Adrenal gland (tissue), 12 donors: ENCODE measurements around the gene TAF1L. TPM values are rescaled to one million over a fixed set of nuclear protein-coding genes. Genes with fewer than 3 reads are reported as not detected.

Experiments used
- DNase-seq, 7 donors: peaks; one replicate each; pipeline ENCODE4 v3.0.0-alpha.2; 2019 to 2020
- H3K27ac ChIP-seq, 5 donors: fragments of 200-600 bp; sonication (generic) in 4 of 5; 1 replicate in 3 of 5; 2 replicates in 2 of 5; pipeline versions ENCODE4 v1.5.1 to v1.8.0; 2016 to 2020; ENCODE audit warnings: mild to moderate bottlenecking in 1 of 5
- H3K27me3 ChIP-seq: fragments of 200-600 bp; 2 replicates; pipeline ENCODE4 v1.8.0; 2021
- H3K36me3 ChIP-seq, 2 donors: fragments of 200-600 bp; replicated peaks in 1 of 2; 1 replicate in 1 of 2; 2 replicates in 1 of 2; pipeline versions ENCODE4 v1.5.1 to v1.8.0; 2018 to 2022
- H3K4me1 ChIP-seq, 2 donors: fragments of 200-600 bp; replicated peaks in 1 of 2; 1 replicate in 1 of 2; 2 replicates in 1 of 2; pipeline versions ENCODE4 v1.5.1 to v1.8.0; 2018 to 2021
- H3K4me3 ChIP-seq, 4 donors: fragments of 200-600 bp; sonication (generic) in 3 of 4; one replicate each; pipeline ENCODE4 v1.5.1; 2016 to 2018
- H3K9me3 ChIP-seq, 3 donors: fragments of 200-600 bp; sonication (generic) in 1 of 3; replicated peaks in 1 of 3; 1 replicate in 2 of 3; 2 replicates in 1 of 3; pipeline versions ENCODE4 v1.5.1 to v1.8.0; 2016 to 2021
- CTCF ChIP-seq, 6 experiments: fragments of 450-650 bp in 4 of 6; fragments of 200-600 bp in 2 of 6; sonication (generic) in 1 of 6; IDR thresholded peaks; 1 replicate in 5 of 6; 2 replicates in 1 of 6; pipeline versions ENCODE4 v1.5.1 to v1.8.0; 2016 to 2021; ENCODE audit warnings: antibody characterized with exemption in 6 of 6, mild to moderate bottlenecking in 2 of 6, moderate library complexity in 1 of 6
- POLR2A ChIP-seq, 2 donors: fragments of 450-650 bp; IDR thresholded peaks; one replicate each; pipeline ENCODE4 v1.6.1; 2017; ENCODE audit warnings: antibody characterized with exemption in 2 of 2, mild to moderate bottlenecking in 2 of 2, moderate library complexity in 1 of 2
- WGBS, 4 donors: extraction: QIAGEN DNeasy Blood & Tissue Kit in 2 of 4; methylation state at CpG; one replicate each; pipeline versions ENCODE4 v1.1.5 to v1.1.7; 2013 to 2017; 5-methylcytosine and 5-hydroxymethylcytosine counted together
- intact Hi-C, 2 donors: fragments of 100-400 bp; cut with DNase I; formaldehyde crosslinking; loops; one replicate each; pipeline versions ENCODE4 v1.14.1 to v1.15.0; 2022 to 2023
- polyA plus RNA-seq, 3 donors: library from polyadenylated mRNA; stranded (reverse); fragments of 200-250 nt in 2 of 3; fragments of 350-450 nt in 1 of 3; fragmentation: Illumina TruSeq in 1 of 3; extraction: RNeasy Lipid Tissue Mini Kit (QIAGEN cat#74804) in 1 of 3; gene quantifications; one replicate each; pipeline ENCODE4 v1.2.3, GENCODE V29; 2013 to 2014
- total RNA-seq, 9 donors: library from RNA; depleted of rRNA in 4 of 9; stranded (reverse); fragments of >200 nt in 4 of 9; fragments of 120-200 nt in 1 of 9; fragmentation: NEBNext Ultra II Directional in 1 of 9; extraction: Animal tissue kit (Norgen Biotek cat#: 25700) in 1 of 9; gene quantifications; one replicate each; pipeline versions ENCODE4 v1.1.0 to v1.2.4, GENCODE V29; 2013 to 2023
- donor health status: healthy with polysubstance abuse.
- donor health status: Bipolar disorder and iron deficiency.
- donor health status: DM: yes; HTN: yes; CAD: no.
- donor health status: DM: no; HTN: no; CAD: no.
- donor health status: DM: no; HTN: no; CAD: no.
- donor health status: DM: yes; HTN: yes; CAD: no.

Gene TAF1L
- total and polyA plus RNA-seq, 12 donors: 0.04 TPM; not detected in 11

DNA sequence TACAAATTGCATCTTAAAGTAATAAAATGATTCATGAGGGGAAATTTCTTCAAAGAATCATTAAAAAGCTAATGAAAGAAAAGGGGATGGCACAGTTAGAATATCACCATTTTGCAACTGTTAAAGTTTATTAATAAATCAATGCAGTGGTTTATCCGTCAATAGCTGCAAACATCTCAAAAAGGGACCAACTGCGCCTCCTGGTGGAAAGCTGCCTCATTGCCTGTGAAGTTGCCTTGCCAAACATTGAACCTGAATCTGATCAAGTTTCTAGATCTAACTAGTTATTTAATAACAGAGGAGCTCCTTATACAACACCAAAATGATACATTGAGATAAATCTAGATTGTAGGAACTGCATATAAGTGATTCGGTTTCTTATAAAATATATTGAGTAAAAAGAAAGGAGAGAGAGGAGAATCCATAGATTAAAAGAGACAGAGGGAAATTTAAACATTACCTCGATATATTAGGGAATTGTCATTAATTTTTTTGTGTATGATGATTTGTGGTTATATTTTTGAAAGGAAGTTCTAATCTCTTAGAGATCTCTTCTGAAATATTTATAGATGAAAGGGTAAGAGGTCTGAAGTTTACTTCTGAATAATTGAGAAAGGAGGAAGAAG, 55.6 kb downstream of the TAF1L start:
- Histone ChIP-seq H3K9me3 (no peaks in the 10 kb centered on the region), H3K4me3 (no peak overlapping the region), H3K4me1 (no peaks in the 10 kb centered on the region), H3K27me3 (no peaks in the 10 kb centered on the region), H3K27ac (no peak overlapping the region), H3K36me3 (no peaks in the 10 kb centered on the region)
- 16 to 20% (median 16%) methylated on average over 4 of the region's 4 CpGs for WGBS, 4 donors
- peak; percentile 56 to 91 (median 74) for DNase-seq
- TF ChIP-seq CTCF (IDR thresholded peaks at IDR 0.05) (peak; percentile 80 to 94 (median 88)), POLR2A (IDR thresholded peaks at IDR 0.05) (no peak)
- intact Hi-C loops: loop anchor here (2.0 to 5.0 kb wide), 5 partner anchors 143 to 392 kb away; no protein-coding TSS in a partner anchor

Other genes with a start within 250 kb of the TAF1L start
- 10 to 100 TPM in 3 of 9 donors, 1 to 10 TPM in 6; 6.3 to 13.2 (median 8.1) TPM for gene RIGI, start 109.5 kb downstream of the TAF1L start, total RNA-seq
- 10 to 100 TPM in 1 of 3 donors, 1 to 10 TPM in 2; 4.4 to 10.9 (median 4.8) TPM for gene RIGI, start 109.5 kb downstream of the TAF1L start, polyA plus RNA-seq
- 10 to 100 TPM in 6 of 9 donors, 1 to 10 TPM in 3; 2.6 to 34.3 (median 18.8) TPM for gene SMIM27, start 83.3 kb downstream of the TAF1L start, total RNA-seq
- gene SMIM27, start 83.3 kb downstream of the TAF1L start, polyA plus RNA-seq: 10 to 100 TPM; 16.4 to 17.4 (median 17.2) TPM
- gene TOPORS, start 83.1 kb downstream of the TAF1L start, total RNA-seq: 10 to 100 TPM; 12.5 to 25.3 (median 16.5) TPM
- 10 to 100 TPM in 1 of 3 donors, 1 to 10 TPM in 2; 7.6 to 24.7 (median 9.8) TPM for gene TOPORS, start 83.1 kb downstream of the TAF1L start, polyA plus RNA-seq
- 10 to 100 TPM; 30.5 to 76.9 (median 55.5) TPM for gene NDUFB6, start 62.5 kb downstream of the TAF1L start, total RNA-seq
- 10 to 100 TPM; 23.2 to 32.4 (median 31.1) TPM for gene NDUFB6, start 62.5 kb downstream of the TAF1L start, polyA plus RNA-seq
- gene TMEM215, start 147.9 kb upstream of the TAF1L start, total RNA-seq: under 1 TPM in 1 of 9 donors, not detected in 8; under 0.01 TPM
- gene TMEM215, start 147.9 kb upstream of the TAF1L start, polyA plus RNA-seq: under 1 TPM in 1 of 3 donors, not detected in 2; 0.03 TPM